Activated naive CD8-positive, alpha-beta T cell treated with anti-CD3 and anti-CD28 coated beads for 36 hours (primary cell): Measurements from ENCODE around the gene GRHL1. TPM values are rescaled to one million over a fixed set of nuclear protein-coding genes. Genes with fewer than 3 reads are reported as not detected.
"Not testable (repeated sequence)": the region's sequence is repeated elsewhere in the genome, so short reads cannot be mapped to it uniquely, and the experiment has no call there.

Source experiments
- DNase-seq: peaks from one replicate; pipeline ENCODE4 v3.0.0; 2021
- H3K27ac Mint-ChIP-seq: one replicate; pipeline ENCODE4 v1.8.0; 2022; ENCODE audit warnings: mild to moderate bottlenecking, moderate library complexity, mixed read lengths
- H3K27me3 Mint-ChIP-seq: one replicate; pipeline ENCODE4 v1.8.0; 2022; ENCODE audit warnings: mild to moderate bottlenecking, mixed read lengths
- H3K36me3 Mint-ChIP-seq: one replicate; pipeline ENCODE4 v1.8.0; 2021; ENCODE audit warnings: mild to moderate bottlenecking, mixed read lengths
- H3K4me1 Mint-ChIP-seq: one replicate; pipeline ENCODE4 v1.8.0; 2021; ENCODE audit warnings: mixed read lengths
- H3K4me3 Mint-ChIP-seq: one replicate; pipeline ENCODE4 v1.8.0; 2022; ENCODE audit warnings: mild to moderate bottlenecking, moderate library complexity, mixed read lengths
- H3K9me3 Mint-ChIP-seq: one replicate; pipeline ENCODE4 v1.8.0; 2022; ENCODE audit warnings: mixed read lengths
- total RNA-seq, 2 experiments: library from RNA; stranded (reverse); gene quantifications; one replicate each; pipeline ENCODE4 v1.2.3, GENCODE V29; 2021

The GRHL1 gene
- under 1 TPM; 0.49 to 0.76 TPM for total RNA-seq

- Mint-ChIP-seq H3K27ac (no peak within 1 kb of the TSS), H3K9me3 (no peaks in the 10 kb centered on the region), H3K27me3 (peaks cover 43% of the 10 kb centered on the region), H3K36me3 (no peaks in the 10 kb centered on the region), H3K4me1 (peaks cover 5% of the 10 kb centered on the region), H3K4me3 (peak within 1 kb of the TSS; percentile 80)
- DNase-seq: peak; percentile 94
These were observed at the start of gene GRHL1 for GRCh38 chr2:9951522-9952285. TSS of gene GRHL1 (plus strand) at chr2:9951693. CDS start at chr2:9951834, 141 bp downstream.

- no peaks in the 10 kb centered on the region for H3K9me3 Mint-ChIP-seq
- no peak overlapping the region for H3K4me3 Mint-ChIP-seq
- H3K27ac Mint-ChIP-seq: no peak overlapping the region
- peaks cover 4% of the 10 kb centered on the region for H3K36me3 Mint-ChIP-seq
- no peak for DNase-seq
- no peaks in the 10 kb centered on the region for H3K27me3 Mint-ChIP-seq
- H3K4me1 Mint-ChIP-seq: no peaks in the 10 kb centered on the region
These were observed 46.1 kb upstream of the GRHL1 start for GRCh38 chr2:9905413-9905812.

- Mint-ChIP-seq H3K27me3 (no peaks in the 10 kb centered on the region), H3K4me3 (no peak overlapping the region), H3K4me1 (no peaks in the 10 kb centered on the region), H3K9me3 (no peaks in the 10 kb centered on the region), H3K36me3 (peaks cover 4% of the 10 kb centered on the region), H3K27ac (no peak overlapping the region)
- no peak for DNase-seq
These were observed 44.1 kb upstream of the GRHL1 start for GRCh38 chr2:9907402-9907801.

GRCh38 chr2:9908639-9909038 is 42.9 kb upstream of the GRHL1 start:
- Mint-ChIP-seq H3K36me3 (peaks cover 8% of the 10 kb centered on the region), H3K27ac (no peak overlapping the region)

GRCh38 chr2:9909106-9909505 is 42.4 kb upstream of the GRHL1 start:
- Mint-ChIP-seq H3K27me3 (no peaks in the 10 kb centered on the region), H3K4me1 (peaks cover under 1% of the 10 kb centered on the region), H3K36me3 (peaks cover 8% of the 10 kb centered on the region), H3K27ac (no peak overlapping the region), H3K4me3 (no peak overlapping the region), H3K9me3 (no peaks in the 10 kb centered on the region)
- no peak for DNase-seq

More at GRCh38 chr2:9908639-9909038, 42.9 kb upstream of the GRHL1 start:
- H3K27me3 Mint-ChIP-seq: no peaks in the 10 kb centered on the region
- no peak overlapping the region for H3K4me3 Mint-ChIP-seq
- no peaks in the 10 kb centered on the region for H3K4me1 Mint-ChIP-seq
- no peak for DNase-seq
- no peaks in the 10 kb centered on the region for H3K9me3 Mint-ChIP-seq

- Mint-ChIP-seq H3K36me3 (peaks cover 12% of the 10 kb centered on the region), H3K27ac (no peak overlapping the region), H3K9me3 (no peaks in the 10 kb centered on the region), H3K4me3 (no peak overlapping the region), H3K4me1 (peaks cover 8% of the 10 kb centered on the region), H3K27me3 (no peaks in the 10 kb centered on the region)
- no peak for DNase-seq
These were observed 40.8 kb upstream of the GRHL1 start for GRCh38 chr2:9910699-9911098.

GRCh38 chr2:9912468-9912867 is 39.0 kb upstream of the GRHL1 start:
- H3K4me1 Mint-ChIP-seq: peaks cover 8% of the 10 kb centered on the region
- H3K36me3 Mint-ChIP-seq: peaks cover 13% of the 10 kb centered on the region
- H3K4me3 Mint-ChIP-seq: no peak overlapping the region
- no peak for DNase-seq
- no peaks in the 10 kb centered on the region for H3K9me3 Mint-ChIP-seq
- H3K27ac Mint-ChIP-seq: no peak overlapping the region
- H3K27me3 Mint-ChIP-seq: no peaks in the 10 kb centered on the region

GRCh38 chr2:9914384-9915065 is 37.0 kb upstream of the GRHL1 start:
- H3K27me3 Mint-ChIP-seq: no peaks in the 10 kb centered on the region
- H3K36me3 Mint-ChIP-seq: peaks cover 13% of the 10 kb centered on the region

GRCh38 chr2:9918275-9918674 is 33.2 kb upstream of the GRHL1 start:
- DNase-seq: no peak
- Mint-ChIP-seq H3K27me3 (no peaks in the 10 kb centered on the region), H3K4me1 (peaks cover 8% of the 10 kb centered on the region), H3K4me3 (no peak overlapping the region), H3K9me3 (no peaks in the 10 kb centered on the region), H3K36me3 (peaks cover 12% of the 10 kb centered on the region), H3K27ac (no peak overlapping the region)

More at GRCh38 chr2:9914384-9915065, 37.0 kb upstream of the GRHL1 start:
- DNase-seq: peak; percentile 37
- no peaks in the 10 kb centered on the region for H3K9me3 Mint-ChIP-seq
- peaks cover 8% of the 10 kb centered on the region for H3K4me1 Mint-ChIP-seq
- no peak overlapping the region for H3K4me3 Mint-ChIP-seq
- H3K27ac Mint-ChIP-seq: no peak overlapping the region

GRCh38 chr2:9919512-9919911 is 32.0 kb upstream of the GRHL1 start:
- H3K9me3 Mint-ChIP-seq: no peaks in the 10 kb centered on the region
- H3K4me1 Mint-ChIP-seq: peaks cover 3% of the 10 kb centered on the region

GRCh38 chr2:9927020-9927419 is 24.5 kb upstream of the GRHL1 start:
- peaks cover 48% of the 10 kb centered on the region for H3K36me3 Mint-ChIP-seq
- H3K27me3 Mint-ChIP-seq: not testable (repeated sequence)

More at GRCh38 chr2:9919512-9919911, 32.0 kb upstream of the GRHL1 start:
- Mint-ChIP-seq H3K4me3 (no peak overlapping the region), H3K27me3 (no peaks in the 10 kb centered on the region), H3K27ac (no peak overlapping the region), H3K36me3 (peaks cover 11% of the 10 kb centered on the region)
- DNase-seq: no peak

GRCh38 chr2:9937258-9937657 is 14.2 kb upstream of the GRHL1 start:
- Mint-ChIP-seq H3K27ac (no peak overlapping the region), H3K36me3 (peaks cover 12% of the 10 kb centered on the region), H3K9me3 (no peaks in the 10 kb centered on the region), H3K4me1 (peaks cover 3% of the 10 kb centered on the region), H3K4me3 (no peak overlapping the region), H3K27me3 (no peaks in the 10 kb centered on the region)
- DNase-seq: no peak

More at GRCh38 chr2:9927020-9927419, 24.5 kb upstream of the GRHL1 start:
- not testable (repeated sequence) for H3K4me3 Mint-ChIP-seq, H3K4me1 Mint-ChIP-seq, H3K27ac Mint-ChIP-seq, H3K9me3 Mint-ChIP-seq, DNase-seq

GRCh38 chr2:9937968-9938367 is 13.5 kb upstream of the GRHL1 start:
- H3K9me3 Mint-ChIP-seq: no peaks in the 10 kb centered on the region
- no peaks in the 10 kb centered on the region for H3K27me3 Mint-ChIP-seq
- no peak for DNase-seq
- H3K36me3 Mint-ChIP-seq: peaks cover 10% of the 10 kb centered on the region
- no peak overlapping the region for H3K4me3 Mint-ChIP-seq
- peaks cover 3% of the 10 kb centered on the region for H3K4me1 Mint-ChIP-seq
- H3K27ac Mint-ChIP-seq: no peak overlapping the region

- Mint-ChIP-seq H3K27me3 (no peaks in the 10 kb centered on the region), H3K9me3 (no peaks in the 10 kb centered on the region), H3K27ac (no peak overlapping the region), H3K4me3 (no peak overlapping the region), H3K4me1 (peaks cover 3% of the 10 kb centered on the region), H3K36me3 (no peaks in the 10 kb centered on the region)
- DNase-seq: no peak
These were observed 11.7 kb upstream of the GRHL1 start for GRCh38 chr2:9939587-9940485.
